ENCODE data around the gene ZGRF1.

Gene ZGRF1

DNA sequence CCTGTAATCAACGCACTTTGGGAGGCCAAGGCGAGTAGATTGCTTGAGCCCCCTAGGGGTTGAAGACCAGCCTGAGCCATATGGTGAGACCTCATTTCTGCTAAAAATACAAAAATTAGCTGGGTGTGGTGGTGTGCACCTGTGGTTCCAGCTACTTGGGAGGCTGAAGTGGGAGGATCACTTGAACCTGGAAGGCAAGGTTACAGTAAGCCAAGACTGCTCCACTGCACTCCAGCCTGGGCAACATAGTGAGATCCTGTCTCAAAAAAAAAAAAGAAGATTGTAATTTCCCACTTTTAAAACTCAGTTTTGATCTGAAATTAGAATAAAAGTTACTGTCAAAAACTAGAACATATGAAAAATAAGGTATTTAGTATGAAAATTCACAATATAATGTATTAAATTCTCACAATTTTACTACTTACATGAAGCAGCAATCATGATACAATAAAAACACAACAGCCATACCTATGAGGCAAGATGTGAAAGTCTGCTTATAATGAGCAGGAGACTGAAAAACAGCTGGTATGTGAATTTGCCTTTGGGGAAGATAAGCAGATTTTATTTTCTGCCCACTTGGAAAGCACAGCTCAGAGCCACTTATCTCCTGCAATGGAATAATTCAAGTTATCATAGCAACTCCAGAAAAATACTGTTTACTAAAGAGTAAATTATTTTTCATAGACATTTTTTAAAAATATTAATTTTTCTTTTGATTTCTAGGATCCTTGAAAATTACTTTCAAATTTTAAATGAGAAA, 50.6 kb downstream of the ZGRF1 start:
- TF ChIP-seq, protein P1, sequence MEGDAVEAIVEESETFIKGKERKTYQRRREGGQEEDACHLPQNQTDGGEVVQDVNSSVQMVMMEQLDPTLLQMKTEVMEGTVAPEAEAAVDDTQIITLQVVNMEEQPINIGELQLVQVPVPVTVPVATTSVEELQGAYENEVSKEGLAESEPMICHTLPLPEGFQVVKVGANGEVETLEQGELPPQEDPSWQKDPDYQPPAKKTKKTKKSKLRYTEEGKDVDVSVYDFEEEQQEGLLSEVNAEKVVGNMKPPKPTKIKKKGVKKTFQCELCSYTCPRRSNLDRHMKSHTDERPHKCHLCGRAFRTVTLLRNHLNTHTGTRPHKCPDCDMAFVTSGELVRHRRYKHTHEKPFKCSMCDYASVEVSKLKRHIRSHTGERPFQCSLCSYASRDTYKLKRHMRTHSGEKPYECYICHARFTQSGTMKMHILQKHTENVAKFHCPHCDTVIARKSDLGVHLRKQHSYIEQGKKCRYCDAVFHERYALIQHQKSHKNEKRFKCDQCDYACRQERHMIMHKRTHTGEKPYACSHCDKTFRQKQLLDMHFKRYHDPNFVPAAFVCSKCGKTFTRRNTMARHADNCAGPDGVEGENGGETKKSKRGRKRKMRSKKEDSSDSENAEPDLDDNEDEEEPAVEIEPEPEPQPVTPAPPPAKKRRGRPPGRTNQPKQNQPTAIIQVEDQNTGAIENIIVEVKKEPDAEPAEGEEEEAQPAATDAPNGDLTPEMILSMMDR (IDR thresholded peaks at IDR 0.05): no peak

DNA sequence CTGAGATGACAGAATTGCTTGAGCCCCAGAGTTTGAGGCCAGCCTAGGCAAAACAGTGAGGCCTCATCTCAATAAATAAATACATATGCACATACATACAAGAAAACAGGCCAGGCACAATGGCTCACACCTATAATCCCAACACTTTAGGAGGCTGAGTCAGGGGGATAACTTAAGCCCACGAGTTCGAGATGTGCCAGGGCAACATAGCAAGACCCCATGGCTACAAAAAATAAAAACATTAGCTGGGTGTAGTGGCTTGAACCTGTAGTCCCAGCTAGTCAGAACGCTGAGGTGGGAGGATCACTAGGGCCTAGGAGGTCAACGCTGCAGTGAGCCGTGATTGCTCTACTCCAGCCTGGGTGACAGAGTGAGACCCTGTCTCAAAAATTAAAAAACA, 69.2 kb downstream of the ZGRF1 start:
- intact Hi-C loops (cut with DNase I; ENCODE audit: low total_unique reads): no loop called here
- Histone ChIP-seq H3K4me1 (no peaks in the 10 kb centered on the region), H3K4me3 (no peak overlapping the region), H3K27ac (no peak overlapping the region), H3K9me3 (no peaks in the 10 kb centered on the region), H3K36me3 (no peaks in the 10 kb centered on the region), H3K27me3 (no peaks in the 10 kb centered on the region)
- no peak for DNase-seq
- TF ChIP-seq, protein P1 (IDR thresholded peaks at IDR 0.05): no peak

More for the DNA sequence above, 50.6 kb downstream of the ZGRF1 start:
- H3K36me3 ChIP-seq: peaks cover 5 to 14% (median 5%) of the 10 kb centered on the region in 3 donors
- no peaks in the 10 kb centered on the region for H3K9me3 ChIP-seq
- no peak for DNase-seq
- no peak overlapping the region for H3K4me3 ChIP-seq
- H3K4me1 ChIP-seq: no peaks in the 10 kb centered on the region
- H3K27me3 ChIP-seq: no peaks in the 10 kb centered on the region
- H3K27ac ChIP-seq: no peak overlapping the region
- intact Hi-C loops (cut with DNase I; ENCODE audit: low total_unique reads): no loop called here

DNA sequence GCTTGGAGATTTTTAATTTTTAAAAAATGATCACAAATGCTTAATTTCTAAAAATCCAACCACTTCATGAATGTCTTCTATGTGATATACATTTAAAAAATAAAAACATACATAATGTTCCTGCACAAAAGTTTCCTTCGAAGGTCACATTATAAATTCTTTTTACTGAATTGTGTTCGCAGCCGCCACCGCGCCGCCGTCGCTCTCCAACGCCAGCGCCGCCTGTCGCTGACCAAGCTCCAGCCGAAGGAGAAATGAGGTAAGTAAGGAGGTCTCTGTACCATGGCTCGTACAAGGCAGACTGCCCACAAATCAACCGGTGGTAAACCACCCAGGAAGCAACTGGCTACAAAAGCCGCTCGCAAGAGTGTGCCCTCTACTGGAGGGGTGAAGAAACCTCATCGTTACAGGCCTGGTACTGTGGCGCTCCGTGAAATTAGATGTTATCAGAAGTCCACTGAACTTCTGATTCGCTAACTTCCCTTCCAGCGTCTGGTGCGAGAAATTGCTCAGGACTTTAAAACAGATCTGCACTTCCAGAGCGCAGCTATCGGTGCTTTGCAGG, 71.9 kb downstream of the ZGRF1 start:
- intact Hi-C loops (cut with DNase I; ENCODE audit: low total_unique reads): no loop called here
- Histone ChIP-seq H3K9me3 (no peaks in the 10 kb centered on the region), H3K27ac (no peak overlapping the region), H3K36me3 (no peaks in the 10 kb centered on the region), H3K4me1 (no peaks in the 10 kb centered on the region), H3K4me3 (no peak overlapping the region), H3K27me3 (no peaks in the 10 kb centered on the region)
- TF ChIP-seq, protein P1 (IDR thresholded peaks at IDR 0.05): no peak
- DNase-seq: no peak

DNA sequence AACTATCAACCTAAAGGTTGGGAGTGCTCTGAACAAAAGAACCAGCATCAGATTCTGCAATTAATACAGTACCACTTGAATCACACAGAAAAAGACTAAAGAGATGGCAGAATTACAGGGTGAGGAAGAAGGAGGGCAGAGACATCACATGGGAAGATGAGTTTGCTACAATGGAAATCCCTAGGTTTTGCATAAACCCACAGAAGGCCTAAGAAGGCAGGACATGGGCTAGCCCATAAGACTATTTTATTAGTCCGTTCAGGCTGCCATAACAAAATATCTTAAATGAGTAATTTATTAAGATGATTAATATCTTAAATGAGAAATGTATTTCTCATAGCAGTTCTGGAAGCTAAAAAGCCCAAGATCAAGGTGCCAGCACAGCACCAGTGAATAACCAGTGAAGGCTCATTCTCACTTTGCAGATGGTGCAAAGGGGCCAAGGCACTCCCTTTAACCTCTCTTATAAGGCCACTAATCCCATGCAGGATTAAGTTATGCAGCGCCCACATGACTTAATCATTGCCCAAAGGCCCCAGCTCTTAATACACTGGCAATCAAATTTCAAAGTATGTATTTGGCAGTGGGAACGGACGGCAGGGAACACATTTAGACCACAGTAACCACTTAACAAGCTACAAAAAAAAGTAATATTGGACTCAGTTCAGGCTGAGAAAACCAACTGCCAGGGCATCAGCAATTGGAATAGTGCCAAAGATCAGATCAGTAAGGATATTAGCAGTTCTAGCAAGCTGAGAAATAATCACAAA, 73.1 kb downstream of the ZGRF1 start:
- no peak for DNase-seq
- no peaks in the 10 kb centered on the region for H3K9me3 ChIP-seq
- no peak overlapping the region for H3K4me3 ChIP-seq
- intact Hi-C loops (cut with DNase I; ENCODE audit: low total_unique reads): no loop called here
- TF ChIP-seq, protein P1 (IDR thresholded peaks at IDR 0.05): no peak
- H3K27ac ChIP-seq: no peak overlapping the region
- H3K36me3 ChIP-seq: no peaks in the 10 kb centered on the region
- H3K4me1 ChIP-seq: no peaks in the 10 kb centered on the region
- no peaks in the 10 kb centered on the region for H3K27me3 ChIP-seq

DNA sequence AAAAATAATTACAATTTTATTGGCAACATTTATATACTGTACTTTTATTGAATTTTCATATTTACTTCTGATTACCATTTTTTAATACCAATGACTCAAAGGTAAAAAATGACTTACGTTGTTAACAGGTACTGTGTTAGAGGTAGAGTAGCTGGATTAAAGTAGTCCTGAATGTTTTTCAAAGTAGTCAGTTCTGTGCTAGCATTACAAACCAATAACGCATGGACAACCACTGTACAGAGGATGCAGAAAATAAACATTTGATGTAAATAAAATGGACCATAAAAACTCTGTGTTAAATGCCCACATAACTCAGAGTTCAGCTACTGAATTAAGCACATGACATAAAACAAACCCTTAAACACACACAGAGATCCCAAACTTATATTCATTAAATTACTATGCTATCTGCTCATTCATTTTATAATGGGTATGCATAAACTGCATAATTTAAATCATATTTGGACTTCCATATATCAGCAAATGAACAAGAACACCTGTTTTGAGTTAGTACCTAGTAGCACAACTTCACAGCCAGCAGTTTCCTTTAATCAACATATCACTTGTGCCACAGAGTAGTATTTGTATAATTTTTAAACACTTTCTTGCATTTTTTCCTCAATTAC, 74.3 kb downstream of the ZGRF1 start:
- Histone ChIP-seq H3K4me1 (no peaks in the 10 kb centered on the region), H3K9me3 (no peaks in the 10 kb centered on the region), H3K27ac (no peak overlapping the region), H3K4me3 (no peak overlapping the region), H3K36me3 (no peaks in the 10 kb centered on the region), H3K27me3 (no peaks in the 10 kb centered on the region)
- intact Hi-C loops (cut with DNase I; ENCODE audit: low total_unique reads): no loop called here
- no peak for DNase-seq
- TF ChIP-seq, protein P1 (IDR thresholded peaks at IDR 0.05): no peak
